ENCODE results near the gene ROGDI. TPM values are rescaled to one million over a fixed set of nuclear protein-coding genes. Genes with fewer than 3 reads are reported as not detected.

The ROGDI gene
- total and polyA plus RNA-seq, 2 donors (not counting 1 experiment from before 2014, with no cell fraction given) = 9.2 to 31.9 TPM

- Mint-ChIP-seq H3K4me1 (peaks cover 15% of the 10 kb centered on the region), H3K27me3 (no peaks in the 10 kb centered on the region), H3K9me3 (ENCODE audit: insufficient read depth) (no peaks in the 10 kb centered on the region), H3K4me3 (no peak overlapping the region), H3K27ac (no peak overlapping the region)
- no peaks in the 10 kb centered on the region for H3K79me2 ChIP-seq (ENCODE audit: control insufficient read depth, insufficient read depth, low read length)
- H3K4me3 ChIP-seq (ENCODE audit: control extremely low read depth in 1 of 5, extremely low read depth in 1 of 5, insufficient read depth in 1 of 5, low read depth in 2 of 5, low read length in 4 of 5) = no peak overlapping the region
- H3K27ac ChIP-seq (ENCODE audit: low read length in 2 of 2) = no peak overlapping the region
- intact Hi-C loops (cut with micrococcal nuclease) = no loop called here
- TF ChIP-seq EZH2 (IDR thresholded peaks at IDR 0.05; ENCODE audit: borderline replicate concordance, insufficient read depth, low read depth, low read length, poor library complexity, severe bottlenecking) (no peak), CTCF (IDR thresholded peaks at IDR 0.05) (no peak)
- H2AFZ ChIP-seq (ENCODE audit: insufficient read depth, low read depth, low read length, poor library complexity, severe bottlenecking) = no peak overlapping the region
- H4K20me1 ChIP-seq (ENCODE audit: control insufficient read depth, insufficient read depth, low read length, poor library complexity, severe bottlenecking) = no peaks in the 10 kb centered on the region
- whole genome bisulfite sequencing (ENCODE audit: insufficient coverage) = 93% methylated on average over 11 of the region's 21 CpGs
- ChIA-PET POLR2A (no interaction called here), CTCF (no interaction called here)
- H3K9ac ChIP-seq (ENCODE audit: low read length) = no peak overlapping the region
- no peak for DNase-seq
- no peak for ATAC-seq (ENCODE audit: low read depth)
- H3K9me3 ChIP-seq (ENCODE audit: control extremely low read depth in 1 of 3, control insufficient read depth in 2 of 3, insufficient read depth in 1 of 3, low read length in 2 of 3) = no peaks in the 10 kb centered on the region
- no peaks in the 10 kb centered on the region for H3K36me3 ChIP-seq (replicated peaks in 1 of 2; ENCODE audit: control extremely low read depth in 1 of 2, control insufficient read depth in 1 of 2, extremely low read depth in 1 of 2, insufficient read depth in 2 of 2, low read length in 1 of 2)
- no peak overlapping the region for H3K4me2 ChIP-seq (replicated peaks; ENCODE audit: low read depth, low read length, poor library complexity, severe bottlenecking)
- H3K27me3 ChIP-seq (replicated peaks in 1 of 4; ENCODE audit: control extremely low read depth in 1 of 4, control insufficient read depth in 3 of 4, insufficient read depth in 4 of 4, low read length in 3 of 4) = no peaks in the 10 kb centered on the region
- H3K4me1 ChIP-seq (ENCODE audit: control insufficient read depth in 2 of 2, insufficient read depth in 2 of 2, low read length in 2 of 2) = peaks cover 20 to 22% of the 10 kb centered on the region in 2 donors
These were observed 5.2 kb downstream of the ROGDI start for GRCh38 chr16:4796982-4797804.

- H3K9me3 ChIP-seq (ENCODE audit: control extremely low read depth in 1 of 3, control insufficient read depth in 2 of 3, insufficient read depth in 1 of 3, low read length in 2 of 3) = no peaks in the 10 kb centered on the region
- no peak overlapping the region for H3K9ac ChIP-seq (ENCODE audit: low read length)
- H2AFZ ChIP-seq (ENCODE audit: insufficient read depth, low read depth, low read length, poor library complexity, severe bottlenecking) = no peak overlapping the region
- no peaks in the 10 kb centered on the region for H4K20me1 ChIP-seq (ENCODE audit: control insufficient read depth, insufficient read depth, low read length, poor library complexity, severe bottlenecking)
- Mint-ChIP-seq H3K27me3 (no peaks in the 10 kb centered on the region), H3K4me1 (peaks cover 9% of the 10 kb centered on the region), H3K9me3 (ENCODE audit: insufficient read depth) (no peaks in the 10 kb centered on the region), H3K4me3 (no peak overlapping the region), H3K27ac (no peak overlapping the region)
- H3K27me3 ChIP-seq (replicated peaks in 1 of 4; ENCODE audit: control extremely low read depth in 1 of 4, control insufficient read depth in 3 of 4, insufficient read depth in 4 of 4, low read length in 3 of 4) = peaks cover 0 to 2% (median 0%) of the 10 kb centered on the region in 4 experiments
- H3K27ac ChIP-seq (ENCODE audit: low read length in 2 of 2) = no peak overlapping the region
- no peaks in the 10 kb centered on the region for H3K79me2 ChIP-seq (ENCODE audit: control insufficient read depth, insufficient read depth, low read length)
- ATAC-seq (ENCODE audit: low read depth) (no peak), DNase-seq (no peak)
- H3K4me3 ChIP-seq (ENCODE audit: control extremely low read depth in 1 of 5, extremely low read depth in 1 of 5, insufficient read depth in 1 of 5, low read depth in 2 of 5, low read length in 4 of 5) = no peak overlapping the region
- POLR2A ChIA-PET = no interaction called here
- intact Hi-C loops (cut with micrococcal nuclease) = no loop called here
- TF ChIP-seq EZH2 (IDR thresholded peaks at IDR 0.05; ENCODE audit: borderline replicate concordance, insufficient read depth, low read depth, low read length, poor library complexity, severe bottlenecking) (no peak), CTCF (IDR thresholded peaks at IDR 0.05) (no peak)
- H3K36me3 ChIP-seq (replicated peaks in 1 of 2; ENCODE audit: control extremely low read depth in 1 of 2, control insufficient read depth in 1 of 2, extremely low read depth in 1 of 2, insufficient read depth in 2 of 2, low read length in 1 of 2) = no peaks in the 10 kb centered on the region
- 94% methylated on average over 24 of the region's 30 CpGs for WGBS (ENCODE audit: insufficient coverage)
- peaks cover 10 to 11% of the 10 kb centered on the region in 2 donors for H3K4me1 ChIP-seq (ENCODE audit: control insufficient read depth in 2 of 2, insufficient read depth in 2 of 2, low read length in 2 of 2)
- CTCF ChIA-PET = no interaction called here
- no peak overlapping the region for H3K4me2 ChIP-seq (replicated peaks; ENCODE audit: low read depth, low read length, poor library complexity, severe bottlenecking)
These were observed 6.4 kb downstream of the ROGDI start for GRCh38 chr16:4795828-4796572.
